Measurements from ENCODE around the gene CGB8. TPM values are rescaled to one million over a fixed set of nuclear protein-coding genes. Genes with fewer than 3 reads are reported as not detected.

The CGB8 gene
- total and polyA plus RNA-seq, 12 donors, result not detected

DNA sequence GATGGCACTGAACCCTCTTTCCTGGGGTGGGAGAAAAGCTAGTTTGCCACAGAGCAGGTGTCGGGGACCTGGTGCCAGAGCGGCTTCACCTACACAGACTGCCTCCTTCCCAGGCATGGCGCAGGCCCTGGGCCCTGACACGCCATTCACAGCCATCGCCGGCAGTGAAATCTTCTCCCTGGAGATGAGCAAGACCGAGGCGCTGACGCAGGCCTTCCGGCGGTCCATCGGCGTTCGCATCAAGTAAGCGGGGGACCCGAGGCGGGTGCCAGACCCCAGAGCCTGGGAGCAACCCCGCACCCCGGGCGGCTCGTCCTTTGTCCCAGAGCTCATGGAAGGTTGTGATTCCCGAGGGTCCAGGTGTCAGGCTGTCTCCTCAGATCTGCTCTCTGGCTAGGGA, 42.0 kb downstream of the CGB8 start:
- Histone ChIP-seq H3K36me3 (replicated peaks in 1 of 2) (peaks cover 0 to 72% of the 10 kb centered on the region in 2 donors), H3K4me1 (replicated peaks in 1 of 2) (no peaks in the 10 kb centered on the region), H3K9me3 (replicated peaks in 1 of 3) (no peaks in the 10 kb centered on the region), H3K27ac (no peak overlapping the region), H3K27me3 (no peaks in the 10 kb centered on the region), H3K4me3 (no peak overlapping the region)
- TF ChIP-seq POLR2A (IDR thresholded peaks at IDR 0.05), result no peak
- TF ChIP-seq, protein P1, sequence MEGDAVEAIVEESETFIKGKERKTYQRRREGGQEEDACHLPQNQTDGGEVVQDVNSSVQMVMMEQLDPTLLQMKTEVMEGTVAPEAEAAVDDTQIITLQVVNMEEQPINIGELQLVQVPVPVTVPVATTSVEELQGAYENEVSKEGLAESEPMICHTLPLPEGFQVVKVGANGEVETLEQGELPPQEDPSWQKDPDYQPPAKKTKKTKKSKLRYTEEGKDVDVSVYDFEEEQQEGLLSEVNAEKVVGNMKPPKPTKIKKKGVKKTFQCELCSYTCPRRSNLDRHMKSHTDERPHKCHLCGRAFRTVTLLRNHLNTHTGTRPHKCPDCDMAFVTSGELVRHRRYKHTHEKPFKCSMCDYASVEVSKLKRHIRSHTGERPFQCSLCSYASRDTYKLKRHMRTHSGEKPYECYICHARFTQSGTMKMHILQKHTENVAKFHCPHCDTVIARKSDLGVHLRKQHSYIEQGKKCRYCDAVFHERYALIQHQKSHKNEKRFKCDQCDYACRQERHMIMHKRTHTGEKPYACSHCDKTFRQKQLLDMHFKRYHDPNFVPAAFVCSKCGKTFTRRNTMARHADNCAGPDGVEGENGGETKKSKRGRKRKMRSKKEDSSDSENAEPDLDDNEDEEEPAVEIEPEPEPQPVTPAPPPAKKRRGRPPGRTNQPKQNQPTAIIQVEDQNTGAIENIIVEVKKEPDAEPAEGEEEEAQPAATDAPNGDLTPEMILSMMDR (IDR thresholded peaks at IDR 0.05), result no peak
- intact Hi-C loops (cut with DNase I), result no loop called here
- no peak for DNase-seq
- 93 to 98% (median 97%) methylated on average over 8 to 22 of the region's 22 CpGs for WGBS, 4 donors

DNA sequence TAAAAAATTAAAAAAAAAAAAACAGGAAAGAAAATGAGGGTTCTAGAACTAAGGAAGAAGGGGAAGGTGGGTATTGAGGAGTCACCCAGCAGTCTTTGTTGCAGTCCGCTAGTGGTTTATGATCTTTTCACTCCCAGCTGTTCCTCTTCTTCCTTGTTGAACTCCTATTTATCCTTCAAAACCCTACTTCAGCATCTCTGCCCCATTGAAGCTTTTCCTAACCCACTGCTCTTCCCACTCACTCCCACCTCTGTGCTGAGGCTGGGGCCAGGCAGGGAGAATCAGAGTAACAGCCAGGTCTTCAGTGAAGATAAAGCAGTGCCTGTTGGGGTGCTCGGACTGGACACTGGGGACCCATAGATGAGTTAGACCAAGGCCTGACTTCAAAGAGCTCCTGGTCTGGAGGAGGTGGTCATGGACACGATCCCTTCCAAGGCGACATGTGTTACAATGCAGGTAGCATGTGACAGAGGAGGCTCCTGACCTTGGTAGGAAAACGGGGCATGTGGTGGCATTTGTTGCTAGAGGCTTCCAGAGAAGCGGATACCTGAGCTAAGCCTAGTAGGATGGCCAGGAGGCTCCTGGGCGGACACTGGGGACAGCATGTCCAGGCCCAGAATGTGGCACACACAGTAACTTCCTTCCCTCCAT, 43.8 kb downstream of the CGB8 start:
- intact Hi-C loops (cut with DNase I), result no loop called here
- Histone ChIP-seq H3K27ac (no peak overlapping the region), H3K36me3 (replicated peaks in 1 of 2) (peaks cover 0 to 60% of the 10 kb centered on the region in 2 donors), H3K27me3 (no peaks in the 10 kb centered on the region), H3K9me3 (replicated peaks in 1 of 3) (no peaks in the 10 kb centered on the region), H3K4me3 (no peak overlapping the region), H3K4me1 (replicated peaks in 1 of 2) (no peaks in the 10 kb centered on the region)
- WGBS, 4 donors, result 88 to 95% (median 89%) methylated on average over 5 to 7 of the region's 7 CpGs
- TF ChIP-seq, protein P1 (IDR thresholded peaks at IDR 0.05), result no peak
- no peak for TF ChIP-seq POLR2A (IDR thresholded peaks at IDR 0.05)
- DNase-seq, result no peak

DNA sequence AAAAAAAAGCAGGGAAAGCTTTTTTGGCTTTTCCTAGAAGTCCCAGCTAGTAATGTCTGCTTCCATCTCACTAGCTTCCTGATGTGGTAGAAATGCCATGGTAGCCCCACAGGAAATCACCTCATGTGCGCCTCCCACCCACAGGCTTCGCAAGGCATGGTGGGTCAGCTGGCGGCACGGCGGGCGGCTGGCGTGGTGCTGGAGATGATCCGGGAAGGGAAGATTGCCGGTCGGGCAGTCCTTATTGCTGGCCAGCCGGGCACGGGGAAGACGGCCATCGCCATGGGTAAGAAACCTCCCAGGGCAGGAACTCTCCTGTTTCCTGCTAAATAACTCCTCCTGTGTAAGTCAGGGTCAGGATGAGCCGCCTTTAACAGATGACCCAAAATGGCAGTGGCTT, 44.8 kb downstream of the CGB8 start:
- peaks cover 0 to 51% of the 10 kb centered on the region in 2 donors for H3K36me3 ChIP-seq (replicated peaks in 1 of 2)
- no peak overlapping the region for H3K27ac ChIP-seq
- no peak overlapping the region for H3K4me3 ChIP-seq
- no peaks in the 10 kb centered on the region for H3K9me3 ChIP-seq (replicated peaks in 1 of 3)
- no peaks in the 10 kb centered on the region for H3K4me1 ChIP-seq (replicated peaks in 1 of 2)
- DNase-seq, result no peak
- no peaks in the 10 kb centered on the region for H3K27me3 ChIP-seq
- intact Hi-C loops (cut with DNase I), result no loop called here
- 96 to 99% (median 98%) methylated on average over 13 to 15 of the region's 15 CpGs for WGBS, 4 donors
- TF ChIP-seq POLR2A (IDR thresholded peaks at IDR 0.05), result no peak

DNA sequence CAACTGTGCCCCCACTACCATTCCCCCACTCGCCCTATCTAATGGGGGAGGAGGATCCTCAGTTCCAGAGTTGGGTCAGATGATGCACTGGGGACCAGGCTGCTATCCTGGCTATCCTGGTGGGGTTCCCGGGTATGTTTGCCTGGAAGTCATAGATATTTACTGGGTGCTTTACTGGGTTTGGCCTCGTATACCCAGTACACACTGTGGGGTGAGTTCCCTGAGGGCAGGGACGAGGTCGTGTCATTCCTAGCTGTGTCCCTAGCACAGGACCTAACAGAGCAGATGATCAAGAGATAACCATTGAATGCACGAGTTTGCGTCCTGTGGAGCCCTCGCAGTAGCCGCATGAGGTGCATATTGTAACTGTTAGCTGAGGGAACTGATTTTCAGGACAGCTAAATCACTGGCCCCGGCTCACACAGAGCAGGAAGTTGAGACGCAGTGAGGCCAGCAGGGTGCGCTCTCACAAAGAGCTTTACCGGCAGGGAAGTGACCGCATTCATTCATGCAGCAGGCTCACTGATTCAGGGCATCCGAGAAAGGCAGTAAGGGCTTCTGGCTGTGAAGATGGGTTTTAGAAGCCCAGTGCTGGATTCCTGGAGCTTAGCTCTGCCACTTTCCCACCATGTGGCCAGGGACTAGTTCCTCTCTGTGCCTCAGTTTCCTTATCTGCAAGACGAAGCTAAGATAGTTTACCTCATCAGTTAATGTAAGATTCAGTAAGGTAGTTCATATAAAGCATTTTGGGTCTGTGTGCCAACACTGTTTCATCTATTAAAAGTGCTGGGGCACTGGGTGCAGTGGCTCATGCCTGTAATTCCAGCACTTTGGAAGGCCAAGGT, 49.2 kb downstream of the CGB8 start:
- 55 to 84% (median 65%) methylated on average over 8 to 16 of the region's 16 CpGs for WGBS, 4 donors
- H3K4me3 ChIP-seq, result no peak overlapping the region
- intact Hi-C loops (cut with DNase I), result no loop called here

More for the DNA sequence above, 49.2 kb downstream of the CGB8 start:
- H3K27me3 ChIP-seq, result no peaks in the 10 kb centered on the region
- H3K9me3 ChIP-seq (replicated peaks in 1 of 3), result no peaks in the 10 kb centered on the region
- TF ChIP-seq POLR2A (IDR thresholded peaks at IDR 0.05), result no peak
- TF ChIP-seq, protein P1 (IDR thresholded peaks at IDR 0.05), result peak; percentile 28 to 55 (median 48)
- peaks cover 0 to 4% of the 10 kb centered on the region in 2 donors for H3K4me1 ChIP-seq (replicated peaks in 1 of 2)
- peak in 4 of 7 donors; percentile 58 to 72 (median 63) for DNase-seq
- no peak overlapping the region for H3K27ac ChIP-seq
- H3K36me3 ChIP-seq (replicated peaks in 1 of 2), result peaks cover 0 to 21% of the 10 kb centered on the region in 2 donors

Measured in adrenal gland (tissue), 12 donors.